HEK293T (cell line): Measurements from ENCODE around the gene S100A6.

Experiments
- ARNT ChIP-seq: fragments of 450-650 bp; IDR thresholded peaks from 2 replicates; pipeline ENCODE4 v1.6.1; 2017; ENCODE audit warnings: mild to moderate bottlenecking
- FOXA1 ChIP-seq: fragments of 450-650 bp; IDR thresholded peaks from 2 replicates; pipeline ENCODE4 v1.6.1; 2016; ENCODE audit warnings: mild to moderate bottlenecking
- FOXM1 ChIP-seq: fragments of 450-650 bp; IDR thresholded peaks from 2 replicates; pipeline ENCODE4 v1.6.1; 2017; ENCODE audit warnings: mild to moderate bottlenecking, borderline replicate concordance
- SUZ12 ChIP-seq: fragments of 450-650 bp; IDR thresholded peaks from 2 replicates; pipeline ENCODE4 v1.6.1; 2016; ENCODE audit warnings: mild to moderate bottlenecking
- TARDBP ChIP-seq: fragments of 450-650 bp; IDR thresholded peaks from 2 replicates; pipeline ENCODE4 v1.6.1; 2016

DNA sequence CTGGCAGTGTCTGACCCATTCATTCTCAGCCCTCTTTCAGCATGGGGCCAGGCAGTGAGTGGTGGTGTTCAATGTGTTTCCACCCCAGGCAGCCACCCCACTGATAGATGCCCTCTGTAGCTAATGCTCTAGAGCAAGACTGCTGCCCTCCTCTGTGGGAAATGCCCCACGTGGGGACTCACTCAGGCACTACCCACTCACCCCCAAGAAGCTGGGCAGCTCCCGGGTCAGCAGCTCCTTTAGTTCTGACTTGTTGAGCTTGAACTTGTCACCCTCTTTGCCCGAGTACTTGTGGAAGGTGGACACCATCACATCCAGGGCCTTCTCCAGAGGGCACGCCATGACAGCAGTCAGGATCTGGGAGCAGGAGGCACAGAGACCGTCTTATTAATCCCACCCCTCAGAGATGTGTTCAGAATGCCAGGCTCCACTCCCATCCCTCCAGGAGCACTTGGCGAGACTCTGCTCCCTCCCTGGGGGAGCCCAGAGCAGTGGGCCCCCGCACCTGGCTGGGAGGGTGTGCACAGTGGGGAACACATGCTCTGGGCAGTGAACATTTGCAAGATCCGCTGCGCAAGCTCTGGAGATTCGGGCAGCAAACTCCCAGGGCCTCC is 8.8 kb upstream of the S100A6 start:
- TF ChIP-seq FOXM1 = no peak
- no peak for TF ChIP-seq ARNT
- no peak for TF ChIP-seq FOXA1
- no peak for TF ChIP-seq TARDBP
- no peak for TF ChIP-seq SUZ12
